HepG2 (cell line): ENCODE results near the gene HNRNPL. TPM values are rescaled to one million over a fixed set of nuclear protein-coding genes. Genes with fewer than 3 reads are reported as not detected.
A peak's percentile ranks its signal among the peaks of the same experiment; 100 is the strongest.

Experiments
- ARHGAP35 ChIP-seq: sonication (generic); formaldehyde crosslinking; IDR thresholded peaks from 2 replicates; pipeline ENCODE4 v1.9.0; 2022; ENCODE audit warnings: mild to moderate bottlenecking, inconsistent platforms, moderate library complexity, missing genetic modification reagents, borderline replicate concordance
- ATF2 ChIP-seq: sonication (generic); formaldehyde crosslinking; IDR thresholded peaks from 2 replicates; pipeline ENCODE4 v1.4.0; 2020; ENCODE audit warnings: missing genetic modification reagents
- BCL3 ChIP-seq: sonication (generic); formaldehyde crosslinking; IDR thresholded peaks from 2 replicates; pipeline ENCODE4 v1.5.1; 2020; ENCODE audit warnings: mild to moderate bottlenecking, missing genetic modification reagents, moderate library complexity
- HMGXB3 ChIP-seq: sonication (generic); formaldehyde crosslinking; IDR thresholded peaks from 2 replicates; pipeline ENCODE4 v1.4.0; 2020; ENCODE audit warnings: missing genetic modification reagents, borderline replicate concordance
- HNF1B ChIP-seq: sonication (generic); formaldehyde crosslinking; IDR thresholded peaks from 2 replicates; pipeline ENCODE4 v1.5.1; 2020; ENCODE audit warnings: mild to moderate bottlenecking, moderate library complexity, missing genetic modification reagents
- KMT2A ChIP-seq: sonication (generic); formaldehyde crosslinking; IDR thresholded peaks from 2 replicates; pipeline ENCODE4 v1.4.0; 2020; ENCODE audit warnings: missing genetic modification reagents
- NR1H2 ChIP-seq: sonication (generic); formaldehyde crosslinking; IDR thresholded peaks from 2 replicates; pipeline ENCODE4 v1.8.1; 2022; ENCODE audit warnings: low read depth, missing genetic modification reagents, borderline replicate concordance
- PAXIP1 ChIP-seq: sonication (generic); formaldehyde crosslinking; conservative IDR thresholded peaks from 2 replicates; pipeline ENCODE4 v1.4.0; 2020; ENCODE audit warnings: mild to moderate bottlenecking, missing genetic modification reagents, moderate library complexity
- RCOR2 ChIP-seq: IDR thresholded peaks from 2 replicates; pipeline ENCODE4 v1.6.1; 2016; ENCODE audit warnings: missing biosample characterization, missing genetic modification reagents
- SAFB2 ChIP-seq: sonication (generic); formaldehyde crosslinking; IDR thresholded peaks from 2 replicates; pipeline ENCODE4 v1.5.1; 2020; ENCODE audit warnings: missing genetic modification reagents, low read depth, mild to moderate bottlenecking, borderline replicate concordance
- SMAD9 ChIP-seq: sonication (generic); formaldehyde crosslinking; IDR thresholded peaks from 2 replicates; pipeline ENCODE4 v1.5.1; 2020; ENCODE audit warnings: mild to moderate bottlenecking, missing genetic modification reagents
- SUZ12 ChIP-seq: fragments of 150-350 bp; IDR thresholded peaks from 2 replicates; pipeline ENCODE4 v1.6.1; 2014; ENCODE audit warnings: low read depth, low read length
- TBX2 ChIP-seq: sonication (generic); formaldehyde crosslinking; IDR thresholded peaks from 2 replicates; pipeline ENCODE4 v1.5.0; 2020; ENCODE audit warnings: missing genetic modification reagents, mild to moderate bottlenecking, borderline replicate concordance
- ZEB1 ChIP-seq: IDR thresholded peaks from 2 replicates; pipeline ENCODE4 v1.6.1; 2012; ENCODE audit warnings: mild to moderate bottlenecking, low read depth, inconsistent platforms; ENCODE audit not compliant: insufficient replicate concordance
- ZNF3 ChIP-seq: IDR thresholded peaks from 2 replicates; pipeline ENCODE4 v1.7.0; 2017; ENCODE audit warnings: inconsistent platforms
- ZNF430 ChIP-seq: sonication (generic); formaldehyde crosslinking; IDR thresholded peaks from 2 replicates; pipeline ENCODE4 v1.9.0; 2021; ENCODE audit warnings: mild to moderate bottlenecking, missing genetic modification reagents
- polyA plus RNA-seq, 8 experiments: library from polyadenylated mRNA; depleted of rRNA in 3 of 8; stranded (reverse) in 7 of 8; unstranded in 1 of 8; fragments of >200 nt; fragmentation: Illumina TruSeq in 4 of 8; extraction: Trizol in 4 of 8; gene quantifications; 2 replicates each; pipeline versions ENCODE4 v1.2.1 to v1.2.3, GENCODE V29; 2011 to 2016; ENCODE audit warnings: low read depth in 4 of 8, missing spikeins in 1 of 8, mixed read lengths in 1 of 8; ENCODE audit not compliant: insufficient read depth in 1 of 8
- total RNA-seq, 5 experiments: library from RNA; depleted of rRNA; stranded (reverse); fragments of >200 nt; fragmentation: Illumina TruSeq; extraction: Trizol; gene quantifications; 2 replicates each; pipeline ENCODE4 v1.2.3, GENCODE V29; 2016; ENCODE audit warnings: low read depth in 1 of 5

Gene HNRNPL
- total and polyA plus RNA-seq, 2 of the 13 experiments (the other 11 are each of a cell fraction or from before 2014, with no cell fraction given), result 156 to 278 TPM

- TF ChIP-seq HMGXB3 (0 out of 2 replicates have a peak, but pooled peaks have one; percentile 34), PAXIP1 (CRISPR knock-in tag) (no peak; the same call in 1 of the 2 replicates), TBX2 (CRISPR knock-in tag) (no peak), ATF2 (no peak), BCL3 (CRISPR knock-in tag) (no peak), RCOR2 (no peak), HNF1B (CRISPR knock-in tag) (no peak), NR1H2 (CRISPR knock-in tag) (no peak), SMAD9 (no peak), KMT2A (CRISPR knock-in tag) (no peak; the same call in 1 of the 2 replicates), SUZ12 (no peak), ZNF430 (no peak), ARHGAP35 (CRISPR knock-in tag) (0 out of 2 replicates have a peak, but pooled peaks have one; percentile 59), SAFB2 (no peak), ZNF3 (no peak), ZEB1 (no peak)
Measured at GRCh38 chr19:38852231-38853044, 2.7 kb upstream of the HNRNPL start (continued).
